Stimulated activated CD8-positive, alpha-beta memory T cell treated with anti-CD3 and anti-CD28 coated beads, Interleukin-4, amount 100 ng/mL, for 1 hour (primary cell): Measurements from ENCODE around the gene TBCE.
"Not testable (repeated sequence)": the region's sequence is repeated elsewhere in the genome, so short reads cannot be mapped to it uniquely, and the experiment has no call there.

Experiments used
- DNase-seq, 2 donors: peaks; one replicate each; pipeline ENCODE4 v3.0.0-alpha.2; 2020; ENCODE audit warnings: low read depth in 2 of 2, low spot score in 1 of 2

TBCE gene

DNA sequence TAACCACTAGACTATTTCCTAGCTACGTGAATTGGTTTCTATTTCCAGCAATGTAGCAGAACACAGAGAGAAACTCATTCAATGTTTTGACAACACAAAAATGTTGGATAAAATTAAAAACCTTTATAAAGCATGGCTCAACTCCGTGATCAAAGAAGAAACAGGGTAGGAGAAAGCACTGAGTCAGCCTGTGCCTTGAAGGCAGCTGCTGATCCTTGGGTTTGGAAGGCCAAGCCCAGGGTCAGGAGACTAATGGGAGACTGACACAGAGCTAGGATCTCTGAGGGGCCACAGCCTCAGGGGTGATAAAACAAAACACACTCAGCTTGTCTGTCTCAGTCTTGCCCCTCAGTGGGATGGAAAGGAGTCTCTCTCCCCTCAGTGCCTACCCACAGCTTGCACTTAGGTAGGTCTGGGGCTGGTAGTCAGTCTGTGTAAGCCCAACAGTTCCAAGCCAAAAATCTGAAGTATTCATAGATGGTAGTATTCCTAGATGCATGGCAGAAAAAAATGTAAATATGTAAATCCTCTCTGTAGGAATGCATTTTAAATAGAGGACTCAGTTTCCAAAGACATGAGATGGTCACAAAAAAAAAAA, 83.8 kb downstream of the TBCE start:
- no peak for DNase-seq

DNA sequence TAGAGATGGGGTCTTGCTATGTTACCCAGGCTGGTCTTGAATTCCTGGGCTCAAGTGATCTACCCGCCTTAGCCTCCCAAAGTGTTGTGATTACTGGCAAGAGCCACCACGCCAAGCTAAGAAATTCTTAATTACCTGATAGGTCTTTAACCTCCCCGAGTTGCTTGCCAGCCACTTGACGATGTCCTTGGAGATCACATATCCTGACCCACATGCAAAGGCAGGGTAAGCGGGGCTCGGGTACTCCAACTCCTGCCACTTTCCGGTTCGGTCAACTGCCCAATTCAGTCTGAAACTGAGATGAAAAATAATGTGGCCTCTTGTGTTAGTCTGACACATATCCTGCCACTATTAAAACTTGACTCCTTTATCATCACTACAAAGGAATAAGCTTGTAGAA, 86.8 kb downstream of the TBCE start:
- no peak for DNase-seq

DNA sequence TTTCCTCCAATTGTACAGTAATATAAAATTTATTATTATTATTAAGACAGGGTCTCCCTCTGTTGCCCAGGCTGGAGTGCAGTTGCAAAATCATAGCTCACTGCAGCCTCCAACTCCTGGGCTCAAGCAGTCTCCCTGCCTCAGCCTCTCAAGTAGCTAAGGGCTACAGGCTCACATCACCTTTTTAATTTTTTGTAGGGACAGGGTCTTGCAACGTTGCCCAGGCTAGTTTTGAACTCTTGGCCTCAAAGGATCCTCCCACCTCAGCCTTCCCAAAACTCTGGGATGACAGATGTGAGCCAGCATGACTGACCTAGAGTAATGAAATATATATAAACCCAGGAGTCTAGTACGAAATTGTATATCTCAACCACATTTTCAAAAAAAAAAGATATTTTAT, 87.9 kb downstream of the TBCE start:
- DNase-seq: no peak

DNA sequence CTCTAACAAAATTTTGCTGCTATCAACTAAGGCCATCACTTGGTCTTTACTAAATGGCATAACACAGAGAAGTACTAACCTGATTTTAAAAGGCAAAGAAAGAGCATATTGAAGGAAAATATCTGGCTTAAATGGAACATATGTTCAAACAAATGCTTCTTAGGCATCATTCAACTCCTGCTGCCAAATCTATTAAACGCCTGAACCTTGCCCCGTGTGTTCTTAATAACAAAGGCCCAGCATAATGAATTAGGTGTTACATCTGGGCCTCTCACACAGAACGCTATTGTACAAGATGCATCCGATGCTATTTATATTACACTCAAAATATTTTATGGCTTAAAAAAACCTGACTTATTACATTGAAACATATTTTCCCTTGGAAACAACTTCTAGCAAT, 88.6 kb downstream of the TBCE start:
- DNase-seq: no peak

DNA sequence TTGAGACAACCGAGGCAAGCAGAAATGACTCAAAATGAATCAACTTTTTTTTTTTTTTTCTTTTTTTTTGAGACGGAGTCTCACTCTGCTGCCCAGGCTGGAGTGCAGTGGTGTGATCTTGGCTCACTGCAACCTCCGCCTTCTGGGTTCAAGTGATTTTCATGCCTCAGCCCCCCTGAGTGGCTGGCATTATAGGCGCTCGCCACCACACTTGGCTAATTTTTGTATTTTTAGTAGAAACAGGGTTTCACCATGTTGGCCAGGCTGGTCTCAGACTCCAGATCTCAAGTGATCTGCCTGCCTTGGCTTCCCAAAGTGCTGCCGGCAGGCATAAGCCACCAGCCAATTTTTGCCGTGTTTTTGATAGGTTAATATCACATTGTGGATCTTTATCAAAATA, 90.6 kb downstream of the TBCE start:
- not testable (repeated sequence) for DNase-seq

DNA sequence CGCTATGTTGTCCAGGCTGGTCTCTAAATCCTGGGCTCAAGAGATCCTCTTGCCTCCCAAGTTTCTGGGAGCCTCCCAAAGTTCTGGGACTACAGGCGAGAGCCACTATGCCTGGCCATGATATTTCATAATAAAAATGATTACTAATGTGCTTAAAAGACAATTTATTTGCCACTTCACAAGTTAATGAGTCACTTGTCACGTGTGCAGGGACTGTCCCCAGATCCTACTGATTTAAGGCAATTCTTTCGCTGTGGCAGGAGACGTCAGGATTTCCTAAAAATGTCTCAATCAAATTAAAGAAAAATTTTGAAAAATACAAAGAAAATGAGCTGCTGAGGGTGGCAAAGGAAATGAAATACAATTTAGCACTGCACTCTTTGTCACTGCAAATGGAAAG, 93.5 kb downstream of the TBCE start:
- no peak for DNase-seq

DNA sequence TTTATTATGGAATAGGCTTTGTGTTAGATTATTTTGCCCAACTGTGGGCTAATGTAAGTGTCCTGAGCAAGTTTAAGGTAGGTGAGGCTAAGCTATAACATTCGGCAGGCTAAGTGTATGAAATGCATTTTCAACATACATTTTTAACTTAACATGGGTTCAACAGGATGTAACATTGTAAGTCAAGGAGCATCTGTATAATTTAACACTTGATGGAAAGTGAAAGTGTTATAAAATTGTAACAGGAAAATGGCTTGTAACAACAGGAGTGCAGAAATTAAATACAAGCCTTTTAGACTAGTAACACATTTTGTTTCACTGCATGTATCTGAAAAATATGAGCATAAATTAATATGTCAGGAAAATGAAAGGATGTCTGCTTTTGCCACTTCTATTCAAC, 94.7 kb downstream of the TBCE start:
- DNase-seq: no peak

DNA sequence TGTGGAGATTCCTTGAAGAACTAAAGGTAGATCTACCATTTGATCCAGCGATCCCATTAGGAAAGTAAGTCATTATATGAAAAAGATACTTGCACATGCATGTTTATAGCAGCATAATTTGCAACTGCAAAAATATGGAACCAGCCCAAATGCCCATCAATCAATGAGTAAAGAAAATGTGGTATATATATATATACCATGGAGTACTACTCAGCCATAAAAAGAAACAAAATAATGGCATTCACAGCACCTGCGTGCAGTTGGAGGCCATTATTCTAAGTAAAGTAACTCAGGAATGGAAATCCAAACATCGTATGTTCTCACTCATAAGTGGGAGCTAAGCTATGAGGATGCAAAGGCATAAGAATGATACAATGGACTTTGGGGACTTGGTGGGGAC, 95.6 kb downstream of the TBCE start:
- not testable (repeated sequence) for DNase-seq

DNA sequence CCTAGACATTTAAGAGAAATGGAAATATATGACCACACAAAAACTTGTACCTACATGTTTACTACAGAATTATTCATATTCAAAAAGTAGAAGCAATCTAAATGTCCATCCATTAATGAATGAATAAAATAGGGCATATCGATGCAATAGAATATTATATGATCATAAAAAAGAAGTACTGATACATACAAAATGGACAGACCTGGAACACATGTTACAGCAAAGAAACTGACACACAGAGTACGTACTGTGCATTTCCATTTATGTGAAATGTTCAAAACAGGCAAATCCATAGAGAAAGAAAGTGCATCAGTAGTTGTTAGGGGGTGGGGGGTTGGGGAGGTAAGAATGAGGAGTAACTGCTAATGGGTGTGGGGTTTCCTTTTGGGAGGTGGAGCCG, 97.8 kb downstream of the TBCE start:
- DNase-seq: no peak

DNA sequence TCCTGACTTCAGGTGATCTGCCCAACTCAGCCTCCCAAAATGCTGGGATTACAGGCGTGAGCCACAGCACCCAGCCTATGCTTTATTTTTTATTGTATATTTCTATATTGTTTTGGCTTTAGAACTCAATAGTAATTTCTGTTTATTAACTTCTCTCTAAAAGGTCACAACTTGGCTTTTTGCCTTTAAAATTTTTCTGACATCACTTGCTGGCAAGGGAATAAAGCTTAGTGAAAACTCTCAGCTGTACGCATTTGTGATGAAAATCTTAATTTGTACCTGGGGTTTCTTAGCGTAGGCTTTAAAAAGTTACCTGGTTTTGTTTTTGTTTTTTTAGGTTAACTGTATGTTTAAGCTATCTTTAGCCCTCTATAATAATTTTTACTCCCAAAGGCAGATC, 100.8 kb downstream of the TBCE start:
- no peak for DNase-seq

DNA sequence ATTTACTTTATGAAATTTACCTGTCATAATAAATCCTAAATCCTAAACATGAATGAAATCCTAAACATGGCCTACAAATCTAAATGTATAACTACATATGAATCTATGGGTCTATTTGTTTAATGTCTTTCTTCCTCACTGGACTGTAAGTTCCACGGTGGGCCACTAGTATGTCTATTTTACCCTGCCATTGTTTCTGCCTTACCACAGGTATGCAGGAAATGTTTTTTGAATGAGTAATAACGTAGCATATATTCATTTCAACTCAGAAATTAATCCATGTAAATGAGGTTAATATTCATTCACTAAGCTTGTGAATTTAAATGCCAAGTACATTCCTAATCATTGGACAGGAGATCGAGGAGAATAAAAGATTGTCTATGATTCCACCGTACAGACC, 101.7 kb downstream of the TBCE start:
- no peak for DNase-seq

DNA sequence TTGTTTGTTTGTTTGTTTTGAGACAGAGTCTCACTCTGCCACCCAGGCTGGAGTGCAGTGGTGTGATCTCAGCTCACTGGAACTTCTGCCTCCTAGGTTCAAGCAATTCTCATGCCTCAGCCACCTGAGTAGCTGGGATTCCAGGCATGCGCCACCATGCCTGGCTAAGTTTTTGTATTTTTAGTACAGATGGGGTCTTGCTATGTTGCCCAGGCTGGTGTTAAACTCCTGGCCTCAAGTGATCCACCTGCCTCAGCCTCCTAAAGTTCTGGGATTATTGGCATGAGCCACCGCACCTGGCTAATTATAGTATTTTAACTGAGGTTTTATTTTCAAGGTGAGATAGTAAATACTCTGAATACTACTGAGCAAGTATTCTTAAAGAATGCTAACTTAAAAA, 102.7 kb downstream of the TBCE start:
- DNase-seq: not testable (repeated sequence)

DNA sequence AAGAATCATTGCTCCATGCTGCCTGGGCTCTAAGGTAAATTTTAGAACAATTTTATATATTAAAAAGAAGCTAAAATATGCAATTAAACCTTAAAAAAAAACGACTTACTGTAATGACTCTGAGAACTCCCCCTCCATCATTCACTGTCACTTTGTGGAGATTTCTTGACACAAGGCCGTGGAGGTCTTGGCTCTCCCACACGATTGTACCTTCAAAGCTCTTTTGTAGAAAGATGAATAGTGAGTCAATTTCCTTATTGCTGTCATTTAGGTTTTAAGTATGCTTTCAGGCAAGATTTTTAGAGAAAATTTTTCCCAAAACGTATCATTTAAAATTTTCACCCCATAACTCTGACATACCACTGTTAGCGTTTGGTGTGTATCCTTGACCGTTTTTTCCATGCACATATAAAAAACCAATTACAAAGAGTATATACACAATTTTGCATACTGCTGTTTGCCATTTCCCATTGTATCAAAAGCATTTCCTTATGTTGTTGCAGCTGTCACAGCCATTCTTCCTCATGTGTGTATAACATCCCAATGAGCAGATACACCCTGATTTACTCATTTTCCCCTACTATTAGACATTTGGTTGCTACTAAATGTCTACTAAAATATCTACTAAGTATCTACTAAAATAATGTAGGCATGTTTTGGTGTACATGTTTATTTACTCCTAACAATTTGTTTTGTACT, 103.7 kb downstream of the TBCE start:
- no peak for DNase-seq

DNA sequence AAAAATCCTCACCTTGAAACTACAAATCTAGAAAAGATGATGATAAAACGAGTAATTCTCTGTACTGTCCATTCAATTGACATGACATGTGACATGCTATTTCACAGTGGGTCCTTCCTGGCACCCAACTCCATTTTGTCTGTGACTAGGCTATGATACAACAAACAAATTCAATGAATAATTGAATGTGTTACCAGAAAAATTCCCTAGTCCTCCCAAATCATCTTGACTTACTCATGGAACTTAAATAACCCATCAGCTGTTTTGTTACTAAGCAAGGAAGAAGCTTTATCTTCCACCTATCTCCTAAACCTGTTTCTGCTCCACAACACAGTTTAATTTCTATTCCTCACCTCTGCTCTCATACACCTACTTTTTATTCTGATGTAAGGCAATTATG, 106.6 kb downstream of the TBCE start:
- DNase-seq: no peak

DNA sequence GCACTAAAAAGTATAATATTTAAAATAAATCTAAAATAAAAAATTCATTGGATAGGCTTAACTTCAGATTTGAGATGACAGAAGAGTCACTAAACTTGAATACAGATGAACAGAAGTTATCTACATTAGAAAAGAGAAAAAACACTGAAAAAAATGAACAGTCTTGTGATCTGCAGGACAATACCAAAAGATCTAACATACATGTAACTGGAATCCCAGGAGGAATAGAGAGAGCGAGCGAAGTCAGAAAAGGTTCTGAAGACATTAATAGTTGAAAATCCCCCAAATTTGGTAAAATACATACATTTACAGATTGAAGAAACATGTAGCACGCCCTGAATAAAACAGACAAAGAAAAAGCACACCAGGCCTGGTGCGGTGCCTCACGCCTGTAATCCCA, 115.9 kb downstream of the TBCE start:
- DNase-seq: no peak

DNA sequence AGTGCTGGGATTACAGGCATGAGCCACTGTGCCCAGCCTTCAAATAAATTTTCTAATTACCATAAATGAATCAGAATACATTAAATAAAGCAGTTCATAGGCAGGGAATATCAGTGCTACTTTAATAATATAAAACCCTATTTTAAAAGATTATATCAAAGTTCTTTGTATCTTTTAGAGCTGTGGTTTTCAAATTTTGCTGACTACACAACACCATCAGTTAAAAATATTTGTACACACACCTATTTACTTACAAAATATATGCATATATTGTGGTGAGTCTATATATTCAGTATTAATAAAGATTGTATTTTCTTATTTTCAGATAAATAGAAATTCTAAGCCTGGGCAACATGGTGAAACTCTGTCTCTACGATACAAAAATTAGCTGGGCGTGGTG, 118.3 kb downstream of the TBCE start:
- no peak for DNase-seq

DNA sequence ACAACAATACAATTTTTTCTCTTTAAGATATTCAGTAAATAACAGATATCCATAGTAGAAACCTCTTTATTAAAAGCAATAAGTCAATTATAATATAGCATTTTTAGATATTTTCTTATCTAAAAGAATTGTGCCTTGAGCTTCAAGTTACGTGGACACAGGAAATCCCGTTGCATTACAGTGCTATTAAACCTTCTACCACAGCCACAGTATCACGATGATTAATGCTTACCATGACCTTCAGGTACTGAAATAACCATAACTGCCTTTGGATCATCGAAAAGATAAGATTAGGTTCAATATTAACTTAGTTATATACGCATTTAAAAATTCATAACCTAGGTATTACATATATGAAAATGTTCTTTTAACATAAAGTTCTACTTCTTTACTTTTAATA, 119.1 kb downstream of the TBCE start:
- no peak for DNase-seq

DNA sequence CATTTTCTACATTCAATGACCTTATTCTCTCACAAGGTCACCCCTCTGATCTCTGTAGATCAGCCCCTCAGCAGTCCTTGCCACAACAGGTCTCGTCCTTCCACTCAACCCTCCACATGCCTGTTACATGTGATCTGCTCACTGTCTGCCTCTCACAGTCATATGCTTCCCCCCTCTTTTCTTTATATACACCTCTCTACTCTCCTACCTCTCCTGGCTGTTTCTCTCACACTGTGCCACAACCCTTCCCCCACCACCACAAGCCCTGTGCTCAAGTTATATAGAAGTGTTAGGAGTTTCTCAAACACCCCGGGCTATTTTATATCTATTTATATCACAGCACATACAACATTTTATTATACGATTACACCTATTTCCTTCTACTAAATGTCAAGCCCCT, 124.4 kb downstream of the TBCE start:
- DNase-seq: no peak

DNA sequence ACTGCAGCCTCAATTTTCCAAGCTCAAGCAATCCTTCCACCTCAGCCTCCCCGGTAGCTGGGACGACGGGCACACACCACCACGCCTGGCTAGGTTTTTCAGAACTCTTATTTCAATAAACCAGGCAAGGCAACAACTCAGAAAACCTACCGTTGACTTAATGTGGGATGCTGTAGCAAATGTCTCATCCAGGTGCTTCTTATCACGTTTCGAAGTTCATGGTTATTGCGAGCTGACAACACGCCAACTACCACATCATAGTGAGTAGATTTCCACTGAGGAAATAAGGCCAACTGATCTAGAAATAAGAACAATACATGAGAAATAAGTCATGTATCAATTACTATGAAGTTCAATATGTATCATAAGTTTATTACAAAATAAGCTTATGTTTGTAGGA, 127.3 kb downstream of the TBCE start:
- no peak for DNase-seq

DNA sequence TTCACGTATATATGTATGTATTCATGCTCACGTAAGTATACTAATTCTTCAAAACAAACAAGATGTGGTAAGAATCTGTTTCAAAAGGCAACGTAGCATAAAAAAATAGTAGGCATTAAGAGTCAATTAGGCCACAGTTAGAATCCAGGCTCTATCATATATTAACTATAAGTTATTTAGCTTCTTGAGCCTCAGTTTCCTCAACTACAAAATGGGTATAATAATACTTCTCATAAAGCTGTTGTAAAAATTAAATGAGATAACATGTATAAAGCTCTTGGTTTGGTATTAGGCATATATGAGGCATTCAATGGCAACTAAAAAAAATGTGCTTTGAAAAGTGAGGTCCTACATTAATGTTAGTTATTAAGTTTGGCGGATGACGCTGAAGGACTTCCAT, 127.8 kb downstream of the TBCE start:
- DNase-seq: no peak

DNA sequence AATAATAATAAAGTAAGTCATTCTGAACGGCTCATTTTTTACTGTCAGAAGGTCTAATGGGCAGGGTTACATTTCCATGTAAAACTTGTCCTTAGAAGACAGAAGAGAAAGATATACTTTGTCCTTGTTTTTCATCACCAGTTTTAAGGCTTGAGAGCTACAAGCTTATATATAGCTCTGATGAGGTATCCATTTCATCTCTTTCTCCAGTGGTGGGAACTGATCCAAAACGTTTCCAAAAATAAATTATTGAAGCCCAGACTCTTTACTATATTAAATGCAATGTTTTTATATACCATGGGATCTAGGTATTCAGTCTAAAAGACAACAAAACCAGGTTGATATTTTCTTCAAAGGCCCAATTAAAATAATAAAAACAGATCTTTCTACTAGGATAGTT, 128.3 kb downstream of the TBCE start:
- no peak for DNase-seq

DNA sequence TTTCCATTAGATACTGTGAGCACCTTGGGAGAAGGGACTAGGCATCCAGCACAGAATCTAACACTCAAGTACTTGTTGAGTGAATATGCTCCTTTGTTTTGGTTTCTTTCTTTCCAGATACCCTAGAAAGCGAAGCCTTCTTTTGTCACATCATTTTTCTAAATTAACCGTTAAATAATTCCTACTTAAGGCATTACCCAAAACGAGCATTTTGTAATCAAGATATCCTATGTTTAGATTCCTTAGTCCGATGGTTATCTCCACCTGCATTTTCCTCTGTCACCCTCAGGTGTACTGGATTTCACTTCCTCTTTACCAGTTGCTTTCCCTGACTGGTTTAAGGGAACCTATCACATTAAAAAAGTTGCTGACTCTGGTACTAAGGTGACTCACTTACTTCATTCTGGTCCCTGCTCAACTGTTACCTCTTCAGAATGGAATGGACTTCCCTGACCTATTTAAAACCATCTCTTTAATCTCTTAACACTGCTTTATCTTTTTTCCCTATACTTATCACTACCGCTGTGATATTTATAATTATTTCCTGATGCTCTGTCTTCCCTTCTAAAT, 133.8 kb downstream of the TBCE start:
- no peak for DNase-seq
